Natural killer cell (primary cell): Measurements from ENCODE around the gene UBAP1. TPM values are rescaled to one million over a fixed set of nuclear protein-coding genes. Genes with fewer than 3 reads are reported as not detected.
A peak's percentile ranks its signal among the peaks of the same experiment; 100 is the strongest.
"Not testable (repeated sequence)": the region's sequence is repeated elsewhere in the genome, so short reads cannot be mapped to it uniquely, and the experiment has no call there.

Source experiments
- ATAC-seq, 3 donors: fragments of 150-1000 bp in 2 of 3; fragments of 200-7000 bp in 1 of 3; cut with Tn5 transposase; 1 replicate in 1 of 3; 2 replicates in 2 of 3; pipeline ENCODE4 v1.10.0; 2021; ENCODE audit warnings: mild to moderate bottlenecking in 2 of 3, moderate library complexity in 2 of 3
- DNase-seq, 2 donors: peaks; one replicate each; pipeline versions ENCODE4 v3.0.0 to v3.0.0-alpha.2; 2013 to 2021; ENCODE audit warnings: mixed read lengths in 1 of 2
- H3K27ac ChIP-seq: one replicate; pipeline ENCODE4 v1.5.1; 2013; ENCODE audit warnings: mild to moderate bottlenecking, low read length
- H3K27me3 ChIP-seq: one replicate; pipeline ENCODE4 v1.6.1; 2013; ENCODE audit warnings: low read length; ENCODE audit not compliant: control insufficient read depth, insufficient read depth
- H3K36me3 ChIP-seq: one replicate; pipeline ENCODE4 v1.6.1; 2013; ENCODE audit warnings: low read length; ENCODE audit not compliant: control insufficient read depth, insufficient read depth
- H3K4me1 ChIP-seq: one replicate; pipeline ENCODE4 v1.6.1; 2013; ENCODE audit warnings: low read length; ENCODE audit not compliant: control insufficient read depth, insufficient read depth
- H3K4me3 ChIP-seq: one replicate; pipeline ENCODE4 v1.5.1; 2013; ENCODE audit warnings: low read length
- H3K9me3 ChIP-seq: one replicate; pipeline ENCODE4 v1.6.1; 2013; ENCODE audit warnings: low read length; ENCODE audit not compliant: control insufficient read depth, insufficient read depth
- H3K27ac Mint-ChIP-seq, 2 donors: one replicate each; pipeline ENCODE4 v1.8.0; 2022; ENCODE audit warnings: mild to moderate bottlenecking in 2 of 2, mixed read lengths in 2 of 2, moderate library complexity in 1 of 2
- H3K27me3 Mint-ChIP-seq, 2 donors: one replicate each; pipeline ENCODE4 v1.8.0; 2022; ENCODE audit warnings: low read depth in 2 of 2, mixed read lengths in 2 of 2
- H3K36me3 Mint-ChIP-seq: one replicate; pipeline ENCODE4 v1.8.0; 2022; ENCODE audit warnings: mixed read lengths
- H3K4me1 Mint-ChIP-seq, 2 donors: one replicate each; pipeline ENCODE4 v1.8.0; 2022; ENCODE audit warnings: mixed read lengths in 2 of 2
- H3K4me3 Mint-ChIP-seq: one replicate; pipeline ENCODE4 v1.8.0; 2022; ENCODE audit warnings: mild to moderate bottlenecking, moderate library complexity, mixed read lengths
- H3K9me3 Mint-ChIP-seq, 2 donors: one replicate each; pipeline ENCODE4 v1.8.0; 2022; ENCODE audit warnings: mixed read lengths in 2 of 2
- CTCF ChIP-seq: fragments of 200-600 bp; IDR thresholded peaks from one replicate; pipeline ENCODE4 v1.8.0; 2022; ENCODE audit warnings: antibody characterized with exemption
- WGBS: methylation state at CpG from one replicate; pipeline ENCODE4 v1.1.7; 2013; ENCODE audit warnings: missing lambda C conversion rate; ENCODE audit not compliant: insufficient coverage; 5-methylcytosine and 5-hydroxymethylcytosine counted together
- intact Hi-C: fragments of 100-400 bp; cut with micrococcal nuclease; formaldehyde crosslinking; loops from one replicate; pipeline ENCODE4 v1.14.2; 2022
- total RNA-seq, 4 donors: library from RNA; stranded (reverse); fragments of 120-200 nt in 1 of 4; gene quantifications; one replicate each; pipeline versions ENCODE4 v1.2.3 to v1.2.4, GENCODE V29; 2013 to 2022

The UBAP1 gene
- total RNA-seq, 3 donors from 2014 or later (not counting 1 experiment from before 2014, with no cell fraction given): 43.6 to 59.3 (median 49.7) TPM

DNA sequence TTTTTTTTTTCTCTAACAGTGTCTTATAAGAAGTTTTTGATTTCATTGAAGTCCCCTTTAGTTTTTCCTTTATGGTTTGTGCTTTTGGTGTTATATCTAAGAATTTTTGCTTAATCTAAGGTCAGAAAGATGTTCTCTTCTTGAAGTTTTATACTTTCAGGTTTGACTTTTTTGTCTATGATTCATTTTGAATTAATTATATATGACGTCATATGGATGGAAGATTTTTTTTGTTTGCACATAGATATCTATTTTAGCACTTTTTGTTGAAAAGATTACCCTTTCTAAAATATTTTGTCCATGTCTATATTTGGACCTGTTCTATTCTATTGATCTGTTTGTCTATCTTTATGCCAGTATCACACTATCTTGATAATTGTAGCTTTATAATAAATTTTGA lies 16.3 kb downstream of the UBAP1 start:
- DNase-seq: no peak
- H3K4me3 Mint-ChIP-seq: peak overlapping the region; percentile 58
- peaks cover 50% of the 10 kb centered on the region for H3K4me1 ChIP-seq
- no peaks in the 10 kb centered on the region for H3K27me3 Mint-ChIP-seq
- no peak for ATAC-seq
- peaks cover 0 to 2% of the 10 kb centered on the region in 2 donors for H3K9me3 Mint-ChIP-seq
- H3K27ac ChIP-seq: no peak overlapping the region
- peaks cover 3% of the 10 kb centered on the region for H3K36me3 ChIP-seq
- H3K4me3 ChIP-seq: no peak overlapping the region
- intact Hi-C loops: no loop called here
- H3K36me3 Mint-ChIP-seq: no peaks in the 10 kb centered on the region
- no CpG with 5 or more reads among the region's 1 CpG for WGBS
- peaks cover 58 to 62% of the 10 kb centered on the region in 2 donors for H3K4me1 Mint-ChIP-seq
- TF ChIP-seq CTCF: no peak
- H3K27ac Mint-ChIP-seq: peak overlapping the region; percentile 85 to 92
- H3K9me3 ChIP-seq: no peaks in the 10 kb centered on the region
- H3K27me3 ChIP-seq: no peaks in the 10 kb centered on the region

DNA sequence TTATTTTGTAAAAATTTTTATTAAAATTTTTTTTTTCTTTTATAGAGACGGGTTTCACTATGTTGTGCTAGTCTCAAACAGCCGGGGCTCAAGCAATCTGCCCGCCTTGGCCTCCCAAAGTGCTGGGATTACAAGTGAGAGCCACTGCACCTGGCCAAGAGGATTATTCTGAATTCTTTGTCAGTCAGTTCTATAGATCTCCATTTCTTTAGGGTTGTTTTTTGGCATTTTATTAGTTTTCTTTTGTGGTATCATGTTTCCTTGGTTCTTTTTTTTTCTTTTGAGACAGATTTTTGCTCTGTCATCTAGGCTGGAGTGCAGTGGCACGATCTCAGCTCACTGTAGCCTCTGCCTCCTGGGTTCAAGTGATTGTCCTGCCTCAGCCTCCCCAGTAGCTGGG lies 18.4 kb downstream of the UBAP1 start:
- intact Hi-C loops, H3K4me3 Mint-ChIP-seq, H3K27me3 ChIP-seq, H3K4me3 ChIP-seq, H3K27ac ChIP-seq, ATAC-seq, H3K9me3 Mint-ChIP-seq, DNase-seq, H3K9me3 ChIP-seq, H3K27me3 Mint-ChIP-seq, H3K36me3 Mint-ChIP-seq, H3K36me3 ChIP-seq: not testable (repeated sequence)
- H3K27ac Mint-ChIP-seq: peak overlapping the region; percentile 53 to 70
- peaks cover 62 to 65% of the 10 kb centered on the region in 2 donors for H3K4me1 Mint-ChIP-seq
- 91% methylated on average over 4 of the region's 4 CpGs for WGBS
- peaks cover 56% of the 10 kb centered on the region for H3K4me1 ChIP-seq

DNA sequence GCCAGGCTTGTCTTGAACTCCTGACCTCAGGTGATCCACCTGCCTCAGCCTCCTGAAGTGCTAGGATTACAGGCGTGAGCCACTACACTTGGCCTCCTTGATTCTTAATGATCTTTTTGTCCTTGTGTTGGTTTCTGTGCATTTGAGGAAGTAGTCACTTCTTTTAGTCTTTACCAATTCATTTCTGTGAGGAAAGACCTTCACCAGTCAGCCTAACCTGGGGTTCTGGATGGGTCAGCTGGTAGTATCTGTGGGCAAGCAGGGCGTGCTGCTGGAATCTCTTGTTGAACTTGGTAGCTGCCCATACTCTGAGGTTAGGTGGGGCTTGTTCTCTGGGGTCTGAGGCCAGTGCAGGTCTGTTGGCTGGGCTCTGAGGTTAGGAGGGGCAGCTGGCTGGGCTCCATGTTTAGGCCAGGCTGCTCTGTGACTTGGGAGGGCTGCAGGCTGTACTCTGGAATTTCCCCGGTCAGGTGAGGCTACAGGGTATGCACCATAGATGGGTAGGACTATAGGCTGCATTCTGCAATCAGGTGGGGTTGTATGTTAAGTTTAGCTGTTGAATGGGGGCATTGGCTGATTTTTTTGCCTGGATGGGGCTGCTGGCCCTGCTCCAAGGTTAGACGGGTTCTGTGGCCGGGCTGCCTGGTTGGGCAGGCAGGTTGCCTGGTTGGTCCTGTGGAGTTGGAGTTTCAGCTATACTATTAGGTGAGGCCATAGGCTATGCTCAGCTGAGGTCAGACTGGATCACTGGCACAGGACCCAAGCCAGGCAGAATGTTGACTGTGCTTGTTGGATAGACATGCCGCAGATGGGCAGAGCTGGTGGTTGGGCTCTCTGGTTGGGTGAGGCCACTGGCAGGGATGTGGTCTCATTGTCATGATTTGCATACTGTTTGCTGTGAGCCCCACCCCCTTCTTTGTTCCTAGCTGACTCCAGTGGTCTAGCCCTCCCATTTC lies 19.2 kb downstream of the UBAP1 start:
- ATAC-seq: peak in 2 of 3 donors; percentile 36 to 53

More for the DNA sequence above, 19.2 kb downstream of the UBAP1 start:
- Histone ChIP-seq H3K9me3 (no peaks in the 10 kb centered on the region), H3K27me3 (no peaks in the 10 kb centered on the region), H3K36me3 (peaks cover 8% of the 10 kb centered on the region), H3K4me3 (no peak overlapping the region), H3K27ac (no peak overlapping the region), H3K4me1 (peaks cover 48% of the 10 kb centered on the region)
- Mint-ChIP-seq H3K4me1 (peaks cover 60 to 61% of the 10 kb centered on the region in 2 donors), H3K9me3 (peaks cover 0 to 2% of the 10 kb centered on the region in 2 donors), H3K27me3 (no peaks in the 10 kb centered on the region), H3K4me3 (no peak overlapping the region), H3K27ac (peak overlapping the region; percentile 53 to 70), H3K36me3 (no peaks in the 10 kb centered on the region)
- intact Hi-C loops: no loop called here
- 73% methylated on average over 6 of the region's 6 CpGs for whole genome bisulfite sequencing
- DNase-seq: no peak
- TF ChIP-seq CTCF: no peak
